GM03348 (cell line): ENCODE measurements around the gene CDK17.
"Not testable (repeated sequence)": the region's sequence is repeated elsewhere in the genome, so short reads cannot be mapped to it uniquely, and the experiment has no call there.

Experiments
- DNase-seq: peaks from one replicate; pipeline ENCODE4 v3.0.0; 2012; ENCODE audit warnings: low spot score

The CDK17 gene

GRCh38 chr12:96315741-96316481, 84.3 kb downstream of the CDK17 start:
- not testable (repeated sequence) for DNase-seq

GRCh38 chr12:96314723-96315122, 85.5 kb downstream of the CDK17 start:
- DNase-seq, result peak; percentile 4

GRCh38 chr12:96313606-96314005, 86.6 kb downstream of the CDK17 start:
- no peak for DNase-seq

GRCh38 chr12:96311191-96311590, 89.0 kb downstream of the CDK17 start:
- DNase-seq, result no peak

- no peak for DNase-seq
Measured at GRCh38 chr12:96310067-96310466, 90.2 kb downstream of the CDK17 start.

- DNase-seq, result peak; percentile 3
Measured at GRCh38 chr12:96308881-96309280, 91.4 kb downstream of the CDK17 start.

- DNase-seq, result no peak
Measured at GRCh38 chr12:96305665-96306064, 94.6 kb downstream of the CDK17 start.

- no peak for DNase-seq
Measured at GRCh38 chr12:96303653-96304052, 96.6 kb downstream of the CDK17 start.

- no peak for DNase-seq
Measured at GRCh38 chr12:96302687-96303310, 97.4 kb downstream of the CDK17 start.

GRCh38 chr12:96301732-96302131, 98.5 kb downstream of the CDK17 start:
- no peak for DNase-seq

- DNase-seq, result no peak
Measured at GRCh38 chr12:96300064-96300463, 100.2 kb downstream of the CDK17 start.

GRCh38 chr12:96297504-96297903, 102.7 kb downstream of the CDK17 start:
- DNase-seq, result no peak

- no peak for DNase-seq
Measured at GRCh38 chr12:96295532-96296160, 104.6 kb downstream of the CDK17 start.

GRCh38 chr12:96294831-96295230, 105.4 kb downstream of the CDK17 start:
- DNase-seq, result peak; percentile 4

- no peak for DNase-seq
Measured at GRCh38 chr12:96293093-96293492, 107.1 kb downstream of the CDK17 start.

GRCh38 chr12:96289067-96289466, 111.2 kb downstream of the CDK17 start:
- DNase-seq, result no peak

- no peak for DNase-seq
Measured at GRCh38 chr12:96285158-96285557, 115.1 kb downstream of the CDK17 start.

- peak; percentile 52 for DNase-seq
Measured at GRCh38 chr12:96274331-96274730, 125.9 kb downstream of the CDK17 start.

GRCh38 chr12:96271469-96272199, 128.6 kb downstream of the CDK17 start:
- DNase-seq, result peak; percentile 32

- DNase-seq, result no peak
Measured at GRCh38 chr12:96266238-96266637, 134.0 kb downstream of the CDK17 start.

- DNase-seq, result no peak
Measured at GRCh38 chr12:96265836-96266235, 134.4 kb downstream of the CDK17 start.

- DNase-seq, result no peak
Measured at GRCh38 chr12:96265400-96265799, 134.8 kb downstream of the CDK17 start.
